Gastroesophageal sphincter (tissue), 4 donors: ENCODE results near the gene FAM3A. TPM values are rescaled to one million over a fixed set of nuclear protein-coding genes. Genes with fewer than 3 reads are reported as not detected.

ENCODE experiments used
- ATAC-seq: fragments of 150-250 bp; one replicate; pipeline ENCODE4 v1.9.1; 2016; ENCODE audit warnings: mild to moderate bottlenecking, moderate library complexity
- H3K27ac ChIP-seq, 4 donors: fragments of 200-600 bp; sonication (generic) in 3 of 4; 1 replicate in 3 of 4; 2 replicates in 1 of 4; pipeline ENCODE4 v1.5.1; 2016 to 2019
- H3K27me3 ChIP-seq: fragments of 200-600 bp; sonication (generic); one replicate; pipeline ENCODE4 v1.5.1; 2019
- H3K36me3 ChIP-seq, 2 donors: fragments of 200-600 bp; sonication (generic); one replicate each; pipeline ENCODE4 v1.5.1; 2019; ENCODE audit warnings: control low read depth in 1 of 2
- H3K4me1 ChIP-seq, 3 donors: fragments of 200-600 bp; sonication (generic); 1 replicate in 2 of 3; 2 replicates in 1 of 3; pipeline ENCODE4 v1.5.1; 2016 to 2019; ENCODE audit warnings: control low read depth in 2 of 3
- H3K4me3 ChIP-seq, 2 donors: fragments of 200-600 bp; sonication (generic); one replicate each; pipeline ENCODE4 v1.5.1; 2019; ENCODE audit warnings: mild to moderate bottlenecking in 1 of 2, moderate library complexity in 1 of 2
- H3K9me3 ChIP-seq, 3 donors: fragments of 200-600 bp; sonication (generic); one replicate each; pipeline ENCODE4 v1.5.1; 2017 to 2019; ENCODE audit warnings: control low read depth in 2 of 3
- CTCF ChIP-seq, 4 experiments: fragments of 200-600 bp in 2 of 4; fragments of 450-650 bp in 2 of 4; sonication (generic) in 1 of 4; IDR thresholded peaks; one replicate each; pipeline ENCODE4 v1.5.1; 2017 to 2019; ENCODE audit warnings: antibody characterized with exemption in 4 of 4, mild to moderate bottlenecking in 2 of 4, moderate library complexity in 2 of 4
- EP300 ChIP-seq: sonication (generic); formaldehyde crosslinking; IDR thresholded peaks from one replicate; pipeline ENCODE4 v1.6.1; 2017; ENCODE audit warnings: antibody characterized with exemption, mild to moderate bottlenecking
- POLR2A ChIP-seq, 2 donors: fragments of 450-650 bp; IDR thresholded peaks; one replicate each; pipeline ENCODE4 v1.6.1; 2017; ENCODE audit warnings: antibody characterized with exemption in 2 of 2, mild to moderate bottlenecking in 2 of 2, moderate library complexity in 1 of 2
- POLR2AphosphoS5 ChIP-seq: sonication (generic); formaldehyde crosslinking; IDR thresholded peaks from one replicate; pipeline ENCODE4 v1.6.1; 2017; ENCODE audit warnings: antibody characterized with exemption
- WGBS, 2 donors: methylation state at CpG; one replicate each; pipeline ENCODE4 v1.1.5; 2018; ENCODE audit warnings: low coverage in 1 of 2; 5-methylcytosine and 5-hydroxymethylcytosine counted together
- total RNA-seq, 4 donors: library from RNA; depleted of rRNA; stranded (reverse); fragments of >200 nt; gene quantifications; one replicate each; pipeline ENCODE4 v1.1.0, GENCODE V29; 2016

FAM3A gene
- total RNA-seq, 4 donors from 2014 or later, result 36.6 to 44.4 (median 40.5) TPM

GRCh38 chrX:154548028-154548316 is 31.9 kb upstream of the FAM3A start:
- Histone ChIP-seq H3K36me3 (peaks cover 0 to 9% of the 10 kb centered on the region in 2 donors), H3K27me3 (no peaks in the 10 kb centered on the region), H3K4me3 (peak overlapping the region; percentile 69 to 70), H3K4me1 (peaks cover 0 to 36% (median 0%) of the 10 kb centered on the region in 3 donors), H3K9me3 (no peaks in the 10 kb centered on the region), H3K27ac (peak overlapping the region; percentile 76 to 90 (median 88))
- 0 to 38% methylated on average over 5 to 7 of the region's 9 CpGs for WGBS, 2 donors
- TF ChIP-seq CTCF (IDR thresholded peaks at IDR 0.05) (no peak), EP300 (no peak), POLR2AphosphoS5 (no peak), POLR2A (IDR thresholded peaks at IDR 0.05) (no peak)
- no peak for ATAC-seq

GRCh38 chrX:154547245-154548027 is 31.4 kb upstream of the FAM3A start, which contains the start of gene IKBKG:
Gene IKBKG (plus strand): TSS chrX:154547620. CDS start chrX:154552003, 4,383 bp downstream.
- 0 to 26% methylated on average over 1 to 13 of the region's 69 CpGs for WGBS, 2 donors
- Histone ChIP-seq H3K4me3 (peak within 1 kb of the TSS; percentile 69 to 70), H3K9me3 (no peaks in the 10 kb centered on the region), H3K4me1 (peaks cover 0 to 41% (median 0%) of the 10 kb centered on the region in 3 donors), H3K27me3 (no peaks in the 10 kb centered on the region), H3K36me3 (peaks cover 0 to 4% of the 10 kb centered on the region in 2 donors), H3K27ac (peak within 1 kb of the TSS; percentile 76 to 90 (median 88))
- TF ChIP-seq EP300, result no peak
- peak; percentile 37 for TF ChIP-seq POLR2AphosphoS5
- ATAC-seq, result peak; percentile 93

DNA sequence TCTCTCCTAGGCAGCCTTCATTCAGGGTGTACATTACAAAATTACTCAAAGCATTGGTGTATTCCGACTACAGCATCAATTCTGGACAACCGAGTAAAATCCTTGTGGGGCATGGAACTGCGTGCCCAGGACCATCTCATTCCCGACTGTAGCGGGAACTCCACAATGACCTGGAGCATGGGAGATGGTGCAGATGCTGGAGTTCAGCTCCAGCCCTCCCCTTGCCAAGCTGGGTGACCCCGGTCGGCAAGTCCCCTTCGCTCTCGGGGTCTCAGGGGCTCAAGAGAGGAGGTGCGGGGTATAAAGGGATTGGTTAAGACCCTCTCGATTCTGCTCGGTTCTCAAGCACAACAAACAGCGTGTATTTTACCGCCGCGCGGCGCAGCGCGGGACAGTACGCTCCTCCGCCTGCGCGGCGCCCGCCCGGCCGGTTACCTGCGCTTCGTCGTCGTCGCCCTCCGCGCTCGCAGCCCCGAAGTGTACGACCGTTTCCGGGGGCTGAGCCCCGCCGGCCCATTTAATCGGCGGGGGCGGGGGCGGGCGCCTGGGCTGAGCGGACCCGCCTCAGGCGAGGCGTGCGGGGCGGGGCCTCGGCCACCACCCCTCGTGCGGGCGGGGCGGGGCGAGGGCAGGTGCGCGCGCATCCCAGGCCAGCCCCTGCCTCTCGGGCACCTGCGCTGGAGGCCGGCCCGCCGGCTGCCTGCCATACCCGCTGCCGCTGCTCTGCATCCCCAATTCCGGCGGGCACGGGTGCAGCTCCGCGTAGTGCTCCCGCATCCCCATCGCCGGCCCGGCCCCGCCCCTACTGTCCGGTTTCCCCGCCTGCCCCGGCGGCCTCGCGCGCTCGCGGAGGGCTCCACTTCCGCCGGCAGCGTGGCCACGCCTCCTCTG is 30.6 kb upstream of the FAM3A start, which contains the start of gene G6PD:
TSS of gene G6PD (minus strand) at position 493 of the 891 bp plus-strand sequence. CDS start 691 bp downstream, outside the sequence.
- TF ChIP-seq CTCF (IDR thresholded peaks at IDR 0.05) (peak in 3 of 4 experiments; percentile 20 to 35 (median 30)), POLR2A (IDR thresholded peaks at IDR 0.05) (peak in 1 of 2 donors; percentile 22), POLR2AphosphoS5 (no peak), EP300 (no peak)
- no peaks in the 10 kb centered on the region for H3K36me3 ChIP-seq
- 44% methylated on average over 5 of the region's 92 CpGs; no CpG with 5 or more reads in 1 of the 2 donors for WGBS, 2 donors
- H3K4me3 ChIP-seq, result peak within 1 kb of the TSS; percentile 69 to 70
- peaks cover 0 to 49% (median 3%) of the 10 kb centered on the region in 3 donors for H3K4me1 ChIP-seq
- no peaks in the 10 kb centered on the region for H3K9me3 ChIP-seq
- H3K27ac ChIP-seq, result peak within 1 kb of the TSS; percentile 76 to 90 (median 88)
- no peaks in the 10 kb centered on the region for H3K27me3 ChIP-seq
- peak; percentile 79 for ATAC-seq

DNA sequence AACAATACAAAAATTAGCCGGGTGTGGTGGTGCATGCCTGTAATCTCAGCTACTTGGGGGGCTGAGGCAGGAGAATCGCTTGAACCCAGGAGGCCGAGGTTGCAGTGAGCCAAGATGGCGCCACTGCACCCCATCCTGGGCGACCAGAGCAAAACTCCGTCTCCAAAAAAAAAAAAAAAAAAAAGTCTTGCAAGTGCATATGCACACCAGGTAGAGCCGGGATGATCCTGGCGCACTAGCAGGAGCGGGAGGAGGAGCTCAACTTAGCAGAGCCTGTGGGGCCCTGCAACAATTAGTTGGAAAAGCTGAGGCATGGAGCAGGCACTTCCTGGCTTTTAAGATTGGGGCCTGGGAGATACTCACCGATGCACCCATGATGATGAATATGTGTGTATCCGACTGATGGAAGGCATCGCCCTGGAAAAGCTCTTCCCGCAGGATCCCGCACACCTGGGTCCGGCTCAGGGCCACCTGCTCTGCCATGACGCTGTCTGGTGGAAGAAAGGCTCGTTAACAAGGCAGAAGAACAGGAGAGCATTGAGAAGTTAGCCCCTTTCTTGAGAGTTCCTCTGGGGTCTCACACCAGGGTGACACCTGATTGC is 29.7 kb upstream of the FAM3A start:
- no peak overlapping the region for H3K27ac ChIP-seq
- peaks cover 0 to 55% (median 8%) of the 10 kb centered on the region in 3 donors for H3K4me1 ChIP-seq
- H3K27me3 ChIP-seq, result no peaks in the 10 kb centered on the region
- peak overlapping the region; percentile 69 to 70 for H3K4me3 ChIP-seq
- no peaks in the 10 kb centered on the region for H3K36me3 ChIP-seq
- no peak for ATAC-seq
- no peaks in the 10 kb centered on the region for H3K9me3 ChIP-seq
- WGBS, 2 donors, result 100% methylated on average over 2 to 4 of the region's 17 CpGs
- TF ChIP-seq CTCF (IDR thresholded peaks at IDR 0.05) (no peak), POLR2A (IDR thresholded peaks at IDR 0.05) (no peak), EP300 (no peak), POLR2AphosphoS5 (no peak)
